Measurements from ENCODE around the gene GLP1R.

GLP1R gene

DNA sequence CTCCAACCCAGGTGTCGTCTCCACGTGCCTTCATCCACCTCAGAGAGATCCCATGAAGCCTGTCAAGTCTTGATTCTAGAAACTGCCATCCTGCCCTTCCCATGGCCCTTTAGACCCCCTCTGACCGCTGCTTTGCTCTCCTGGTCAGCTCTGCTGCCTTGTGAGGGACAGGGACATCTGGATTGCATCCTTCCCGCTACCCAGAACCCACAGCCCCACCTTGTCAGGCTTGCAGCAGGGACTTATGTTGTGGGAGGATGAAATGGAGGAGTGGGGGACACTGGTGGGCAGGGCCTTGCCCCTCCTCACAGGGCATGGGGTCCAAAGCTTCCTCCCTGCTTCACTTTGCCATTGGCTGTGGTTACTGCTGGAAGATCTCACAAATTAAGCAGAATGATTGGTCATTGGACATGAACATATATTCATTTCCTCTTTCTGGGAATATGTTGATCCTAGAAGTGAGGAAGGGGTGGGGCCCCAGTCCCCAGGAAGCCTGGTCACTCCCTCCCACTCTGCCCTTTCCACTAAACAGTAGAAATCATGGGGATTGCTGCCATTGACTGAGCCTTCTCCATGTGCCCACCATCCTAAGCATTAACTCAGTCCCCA lies 4.5 kb downstream of the GLP1R start:
- TF ChIP-seq POLR2A (IDR thresholded peaks at IDR 0.05; ENCODE audit: low read depth, low read length) = no peak
- FAIRE-seq = no peak
- DNase-seq (ENCODE audit: insufficient read length, low spot score) = no peak

DNA sequence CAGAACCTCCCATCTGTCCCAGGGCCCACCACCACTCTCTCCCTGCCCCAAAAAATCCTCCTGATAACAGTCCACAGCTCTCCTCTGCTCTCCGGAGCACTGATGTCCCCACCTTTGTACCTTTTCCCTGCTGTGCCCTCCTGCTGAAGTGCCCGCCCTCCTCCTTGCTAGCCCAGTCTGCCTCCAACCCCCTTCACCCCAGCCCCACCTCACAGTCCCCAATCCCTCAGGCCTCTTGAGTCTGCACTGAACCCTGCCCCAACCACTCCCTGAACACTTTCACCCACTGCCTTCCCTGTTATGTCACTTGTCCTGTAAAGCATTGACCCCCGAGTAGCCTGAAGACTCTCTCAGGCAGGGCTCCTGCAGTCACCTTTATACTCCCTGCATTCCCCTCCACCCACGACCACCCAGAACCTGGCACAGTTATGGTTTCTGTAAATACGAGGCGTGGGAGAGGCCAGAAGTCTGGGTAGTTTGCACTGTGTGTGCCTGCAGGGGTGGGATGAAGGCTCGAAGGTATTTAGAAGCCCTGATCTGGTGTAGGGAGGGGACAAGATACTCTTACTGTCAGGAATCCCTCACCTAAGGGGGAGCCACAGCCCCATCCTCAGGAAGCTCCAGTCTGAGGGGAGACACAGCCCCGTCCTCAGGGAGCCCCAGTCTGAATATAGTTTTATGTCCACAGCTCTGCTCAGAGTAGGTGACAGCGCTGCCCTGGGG lies 5.4 kb downstream of the GLP1R start:
- FAIRE-seq (no peak), DNase-seq (ENCODE audit: insufficient read length, low spot score) (no peak)
- no peak for TF ChIP-seq POLR2A (IDR thresholded peaks at IDR 0.05; ENCODE audit: low read depth, low read length)

DNA sequence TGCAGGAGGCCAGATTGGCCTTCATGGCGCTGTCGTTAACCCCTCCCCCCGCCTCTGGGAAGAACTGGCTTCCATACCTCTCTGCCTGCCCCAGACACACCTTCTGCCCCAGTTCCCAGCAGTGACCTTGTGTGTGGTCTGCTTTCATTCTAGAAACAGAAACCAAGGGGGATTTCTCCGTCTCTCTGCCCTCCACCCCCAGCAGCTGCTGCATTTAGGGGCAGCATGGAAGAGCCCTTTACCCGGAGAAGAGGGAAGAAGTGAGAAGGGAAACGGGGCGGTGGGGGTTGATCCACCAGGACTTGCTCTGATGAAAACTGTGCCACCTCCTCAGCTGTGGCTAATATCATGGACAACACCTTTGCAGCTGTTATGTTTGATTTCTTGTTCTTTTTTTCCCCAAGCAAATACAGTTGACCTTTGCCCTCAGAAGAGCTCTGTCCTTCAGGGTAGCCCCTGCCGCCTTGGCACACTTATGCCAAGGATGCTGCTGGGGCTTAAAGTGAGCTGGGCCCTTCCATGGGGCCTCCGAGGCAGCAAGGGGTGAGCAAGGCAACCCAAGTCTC lies 6.1 kb downstream of the GLP1R start:
- DNase-seq (ENCODE audit: insufficient read length, low spot score) = no peak
- TF ChIP-seq POLR2A (IDR thresholded peaks at IDR 0.05; ENCODE audit: low read depth, low read length) = no peak
- no peak for FAIRE-seq

DNA sequence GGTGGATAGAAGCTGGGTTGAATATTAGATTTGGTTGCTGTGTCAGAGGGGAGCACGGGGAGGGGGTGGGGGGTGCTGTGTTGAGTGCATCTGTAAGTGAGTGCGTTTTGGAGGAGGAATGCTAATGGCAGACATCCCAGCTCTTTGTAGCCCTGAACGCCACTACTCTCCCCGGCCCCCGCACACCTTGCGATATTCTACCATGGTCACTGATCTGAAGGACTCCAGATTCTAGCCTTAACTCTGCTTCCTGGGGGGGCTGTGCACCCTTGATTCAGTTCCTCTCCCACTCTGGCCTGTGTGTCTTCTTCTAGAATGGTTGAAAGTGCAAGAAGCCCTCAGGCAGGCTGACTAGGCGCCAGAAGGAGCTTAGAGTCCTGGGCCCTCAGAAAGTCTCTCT lies 7.1 kb downstream of the GLP1R start:
- no peak for DNase-seq (ENCODE audit: insufficient read length, low spot score)
- TF ChIP-seq POLR2A (IDR thresholded peaks at IDR 0.05; ENCODE audit: low read depth, low read length) = no peak
- no peak for FAIRE-seq

DNA sequence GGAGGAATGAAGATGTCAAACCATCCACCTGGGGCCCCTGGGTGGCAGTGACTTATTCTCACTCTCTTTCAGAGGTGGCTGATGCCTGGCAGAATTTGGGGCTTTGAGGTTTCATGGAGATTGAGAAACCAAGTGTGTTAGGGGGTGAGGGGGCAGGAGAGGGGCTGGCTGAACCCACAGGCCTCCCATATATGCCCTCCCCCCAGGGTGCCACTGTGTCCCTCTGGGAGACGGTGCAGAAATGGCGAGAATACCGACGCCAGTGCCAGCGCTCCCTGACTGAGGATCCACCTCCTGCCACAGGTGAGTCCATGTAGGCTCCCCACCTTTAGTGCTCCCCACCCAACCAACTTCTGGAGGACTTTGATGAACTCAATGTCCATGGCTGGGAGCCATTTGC lies 7.6 kb downstream of the GLP1R start:
- FAIRE-seq (no peak), DNase-seq (ENCODE audit: insufficient read length, low spot score) (no peak)
- TF ChIP-seq POLR2A (IDR thresholded peaks at IDR 0.05; ENCODE audit: low read depth, low read length) = no peak

DNA sequence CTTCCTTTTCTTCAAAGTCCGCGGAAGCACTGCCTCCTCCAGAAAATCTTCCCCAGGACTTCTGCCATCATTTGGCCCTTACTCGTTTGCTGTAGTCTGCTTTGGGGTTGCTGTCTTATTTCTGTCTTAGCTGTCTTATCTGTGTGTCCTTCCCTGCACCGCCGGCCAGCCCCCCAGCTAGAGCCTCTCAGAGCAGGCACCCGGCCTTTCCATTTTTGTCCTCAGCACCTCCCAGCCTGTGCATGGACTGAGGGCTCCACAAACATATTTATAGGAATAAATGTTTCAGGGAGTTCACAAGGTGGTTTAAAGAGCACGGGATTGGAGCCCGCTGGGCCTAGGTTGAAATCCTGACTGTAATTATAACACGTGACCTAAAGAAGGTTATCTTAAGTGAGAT lies 8.1 kb downstream of the GLP1R start:
- DNase-seq (ENCODE audit: insufficient read length, low spot score) = no peak
- no peak for FAIRE-seq
- TF ChIP-seq POLR2A (IDR thresholded peaks at IDR 0.05; ENCODE audit: low read depth, low read length) = no peak

DNA sequence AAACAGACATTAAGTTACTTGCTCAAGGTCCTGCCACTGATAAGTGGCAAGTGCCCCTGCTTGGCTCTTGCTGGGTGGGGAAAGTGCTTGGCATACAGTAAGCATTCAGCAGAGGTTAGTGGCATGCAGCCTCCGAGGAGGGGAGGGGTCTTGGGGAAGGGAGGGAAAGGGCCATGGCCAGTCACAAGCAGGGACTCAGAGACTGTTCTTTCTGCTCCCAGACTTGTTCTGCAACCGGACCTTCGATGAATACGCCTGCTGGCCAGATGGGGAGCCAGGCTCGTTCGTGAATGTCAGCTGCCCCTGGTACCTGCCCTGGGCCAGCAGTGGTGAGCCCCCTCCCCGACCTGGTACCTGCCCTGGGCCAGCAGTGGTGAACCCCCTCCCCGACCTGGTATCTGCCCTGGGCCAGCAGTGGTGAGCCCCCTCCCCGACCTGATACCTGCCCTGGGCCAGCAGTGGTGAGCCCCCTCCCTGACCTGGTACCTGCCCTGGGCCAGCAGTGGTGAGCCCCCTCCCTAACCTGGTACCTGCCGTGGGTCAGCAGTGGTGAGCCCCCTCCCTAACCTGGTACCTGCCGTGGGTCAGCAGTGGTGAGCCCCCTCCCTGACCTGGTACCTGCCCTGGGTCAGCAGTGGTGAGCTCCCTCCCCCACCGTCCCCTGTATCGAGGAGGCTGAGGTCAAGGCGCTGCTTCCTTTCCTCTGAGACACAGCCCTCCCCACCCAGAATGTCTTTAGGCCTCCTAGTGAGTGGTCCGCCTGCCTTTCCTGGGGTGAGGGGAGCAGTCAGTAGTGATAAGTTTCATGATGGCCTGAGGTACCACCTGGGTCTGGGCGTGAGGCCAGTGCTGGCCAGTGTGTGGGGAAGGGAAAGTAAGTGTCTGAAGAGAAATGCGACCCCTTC lies 8.9 kb downstream of the GLP1R start:
- FAIRE-seq (no peak), DNase-seq (ENCODE audit: insufficient read length, low spot score) (no peak)
- no peak for TF ChIP-seq POLR2A (IDR thresholded peaks at IDR 0.05; ENCODE audit: low read depth, low read length)

DNA sequence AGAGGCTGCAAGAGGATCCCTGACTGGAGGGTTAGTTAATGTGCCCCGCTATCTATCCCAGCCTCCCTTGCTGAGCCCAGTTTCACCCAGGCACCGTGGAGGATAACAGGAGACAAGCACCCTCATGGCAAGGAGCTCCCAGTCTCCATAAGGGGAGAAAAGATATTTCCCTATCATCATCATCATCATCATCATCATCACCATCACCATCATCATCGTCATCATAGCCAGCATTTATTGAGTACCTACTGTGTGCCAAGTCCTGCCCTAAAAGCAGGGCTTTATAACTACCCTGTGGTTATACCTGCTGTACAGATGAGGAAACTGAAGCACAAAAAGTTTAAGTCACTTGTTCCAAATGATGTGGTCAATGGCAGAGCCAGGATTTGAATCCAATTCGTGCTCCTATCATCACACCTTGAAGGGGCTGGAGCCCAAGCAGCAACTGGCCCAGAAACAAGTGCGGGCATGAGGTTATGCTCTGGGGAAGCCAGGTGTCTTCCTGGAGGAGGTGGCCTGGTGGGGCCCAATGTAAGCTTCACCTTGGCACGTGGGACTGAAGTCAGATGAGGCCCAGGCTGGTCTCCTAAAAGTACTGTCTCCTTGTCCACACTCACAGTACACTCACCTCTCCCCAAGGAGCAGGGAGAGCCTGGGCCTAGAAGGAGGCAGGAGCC lies 10.0 kb downstream of the GLP1R start:
- no peak for FAIRE-seq
- DNase-seq (ENCODE audit: insufficient read length, low spot score) = no peak
- TF ChIP-seq POLR2A (IDR thresholded peaks at IDR 0.05; ENCODE audit: low read depth, low read length) = no peak

DNA sequence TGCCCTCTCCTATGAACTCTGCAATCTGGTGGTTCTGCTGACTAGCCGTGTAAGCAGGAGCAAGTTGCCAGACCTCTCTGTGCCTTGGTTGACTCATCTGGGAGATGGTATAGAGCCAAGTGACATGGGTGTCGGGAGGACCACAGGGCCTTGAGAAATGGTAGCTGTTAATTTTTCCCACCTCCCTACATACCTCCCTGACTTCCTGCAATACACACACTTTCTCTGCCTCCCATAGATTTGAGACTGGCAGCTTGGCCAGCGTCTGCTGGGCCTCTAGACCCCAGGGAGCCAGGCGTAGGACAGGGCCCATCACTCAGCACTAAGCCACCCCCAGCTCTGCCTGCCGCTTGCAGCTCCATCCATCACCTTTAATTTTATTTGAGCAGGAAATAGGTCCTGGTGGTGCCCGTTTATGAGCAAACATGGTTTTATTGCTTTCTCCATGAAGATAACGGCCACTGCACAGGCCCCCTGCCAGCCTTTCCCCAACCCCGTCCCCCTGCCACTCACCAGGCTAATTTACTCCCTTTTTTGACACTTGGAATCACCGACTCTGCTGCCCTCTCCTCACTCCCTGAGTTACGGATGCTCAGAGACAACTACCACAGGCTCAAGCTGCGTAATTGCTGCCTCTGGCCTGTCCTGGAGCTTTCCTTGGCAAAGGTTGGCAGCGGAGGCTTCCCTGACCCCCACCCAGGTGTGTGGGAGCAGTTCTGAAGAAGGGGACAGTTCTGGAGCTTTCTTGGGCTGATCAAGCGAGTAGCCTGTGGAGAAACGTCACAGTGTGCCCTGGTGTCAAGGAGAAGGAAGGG lies 11.1 kb downstream of the GLP1R start:
- no peak for TF ChIP-seq POLR2A (IDR thresholded peaks at IDR 0.05; ENCODE audit: low read depth, low read length)
- DNase-seq (ENCODE audit: insufficient read length, low spot score) (no peak), FAIRE-seq (no peak)

DNA sequence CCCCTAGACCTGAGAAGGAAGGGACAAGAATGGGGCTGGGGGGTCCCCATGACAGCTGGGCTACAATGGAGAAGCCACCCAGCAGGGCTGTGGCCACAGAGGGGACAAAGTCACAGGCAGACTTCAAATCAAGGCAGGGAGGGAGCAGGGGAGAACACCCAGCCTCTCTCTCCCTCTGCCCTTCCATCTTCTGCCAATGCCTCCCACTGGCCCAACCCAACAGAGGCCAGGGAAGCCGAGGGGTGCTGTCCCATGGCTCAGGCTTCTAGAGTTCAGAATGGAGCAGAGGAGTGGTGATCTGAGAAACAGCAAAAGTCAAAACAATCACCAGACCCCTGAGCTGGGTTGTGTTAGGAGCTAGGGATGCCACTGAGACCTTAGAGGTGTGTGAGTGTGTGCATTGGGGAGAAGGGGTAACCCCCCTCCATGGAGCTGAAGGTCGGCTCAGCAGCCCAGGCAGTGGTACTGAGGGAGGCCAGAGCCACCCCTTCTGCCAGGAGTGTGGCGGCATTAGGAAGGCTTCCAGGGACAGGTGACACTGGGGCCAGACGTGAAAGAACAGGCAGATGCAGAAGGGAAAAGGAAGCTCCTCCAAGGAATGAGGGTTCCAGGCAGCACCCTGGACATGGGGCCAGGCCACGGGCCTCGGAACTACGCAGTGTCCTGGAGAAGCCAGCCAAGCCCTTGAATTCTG lies 12.0 kb downstream of the GLP1R start:
- FAIRE-seq = no peak
- DNase-seq (ENCODE audit: insufficient read length, low spot score) = no peak
- no peak for TF ChIP-seq POLR2A (IDR thresholded peaks at IDR 0.05; ENCODE audit: low read depth, low read length)

DNA sequence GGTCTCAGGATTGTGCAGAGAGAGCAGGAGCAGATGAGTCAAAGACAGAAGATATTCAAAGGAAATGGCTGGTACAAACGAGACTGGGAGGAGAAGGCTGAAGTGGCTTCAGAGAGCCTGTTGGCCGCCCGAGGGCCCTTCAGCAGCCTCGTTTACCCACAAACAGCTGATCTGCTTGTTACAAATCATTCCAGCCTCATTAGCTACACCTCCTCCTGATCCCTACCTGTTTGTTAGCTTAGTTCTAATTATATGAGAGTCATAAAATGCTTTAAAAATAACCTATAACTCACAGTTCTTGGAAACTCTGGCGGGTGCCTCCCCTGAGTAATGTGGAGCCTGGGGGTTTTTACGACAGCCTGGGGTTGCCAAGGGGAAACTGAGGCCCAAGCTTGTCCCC lies 12.6 kb downstream of the GLP1R start:
- no peak for FAIRE-seq
- no peak for DNase-seq (ENCODE audit: insufficient read length, low spot score)
- no peak for TF ChIP-seq POLR2A (IDR thresholded peaks at IDR 0.05; ENCODE audit: low read depth, low read length)

DNA sequence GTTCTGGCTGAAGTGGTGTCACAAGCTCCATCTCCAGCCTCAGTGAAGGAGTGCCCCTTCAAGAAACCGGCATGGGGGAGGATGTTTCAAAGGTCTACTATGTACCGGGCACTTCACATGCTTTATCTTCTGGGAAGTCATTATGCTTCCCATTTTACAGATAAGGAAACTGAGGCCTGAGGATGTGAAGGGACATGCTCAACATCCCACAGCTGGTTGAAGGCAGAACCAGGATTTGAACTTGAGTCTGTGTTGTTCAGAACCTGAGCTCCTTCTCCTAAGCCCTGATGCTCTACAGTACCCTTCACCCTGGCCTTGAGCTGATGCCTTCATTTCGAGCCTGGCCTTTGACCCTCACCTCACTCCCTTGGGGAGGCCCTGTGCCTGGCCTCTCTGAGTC lies 13.0 kb downstream of the GLP1R start:
- DNase-seq (ENCODE audit: insufficient read length, low spot score) (no peak), FAIRE-seq (no peak)
- no peak for TF ChIP-seq POLR2A (IDR thresholded peaks at IDR 0.05; ENCODE audit: low read depth, low read length)

Data from H54 (cell line).